H1 (cell line): ENCODE data around the gene RPS18. TPM values are rescaled to one million over a fixed set of nuclear protein-coding genes. Genes with fewer than 3 reads are reported as not detected.
A peak's percentile ranks its signal among the peaks of the same experiment; 100 is the strongest.

Experiments used
- CTCF ChIA-PET: fragments of 300-600 bp; sonication (Branson Sonifier 250); formaldehyde crosslinking; loops from one replicate; lab custom pipeline; 2021; ENCODE audit not compliant: partially characterized antibody; lab: Charles Lee
- POLR2A ChIA-PET: fragments of 300-600 bp; sonication (Branson Sonifier 250); formaldehyde crosslinking; loops from one replicate; lab custom pipeline; 2021; ENCODE audit warnings: inconsistent platforms; ENCODE audit not compliant: partially characterized antibody; lab: Charles Lee
- DNase-seq, 2 experiments: peaks; one replicate each; pipeline versions ENCODE4 v3.0.0 to v3.0.0-alpha.2; 2010 to 2022; ENCODE audit warnings: low spot score in 2 of 2, low read depth in 1 of 2, mixed read lengths in 1 of 2
- FAIRE-seq: peaks from 2 replicates; lab custom pipeline; 2011; peaks lifted over from hg19 to GRCh38; lab: Jason Lieb, UNC
- H2AFZ ChIP-seq: 2 replicates; pipeline ENCODE4 v1.8.1; 2012; ENCODE audit warnings: low read length, inconsistent platforms
- H2AK5ac ChIP-seq: 2 replicates; pipeline ENCODE4 v1.6.1; 2013; ENCODE audit warnings: low read depth, low read length
- H2BK120ac ChIP-seq: replicated peaks from 2 replicates; pipeline ENCODE3; 2013; ENCODE audit warnings: low read depth, low read length, inconsistent platforms
- H2BK12ac ChIP-seq: 2 replicates; pipeline ENCODE4 v1.6.1; 2013; ENCODE audit warnings: low read depth, low read length
- H2BK15ac ChIP-seq: 2 replicates; pipeline ENCODE4 v1.6.1; 2013; ENCODE audit warnings: low read length
- H2BK20ac ChIP-seq: 2 replicates; pipeline ENCODE4 v1.6.1; 2013; ENCODE audit warnings: low read length
- H2BK5ac ChIP-seq: 2 replicates; pipeline ENCODE4 v1.6.1; 2013; ENCODE audit warnings: low read depth, low read length
- H3K14ac ChIP-seq: 2 replicates; pipeline ENCODE4 v1.6.1; 2013; ENCODE audit warnings: inconsistent platforms; ENCODE audit not compliant: insufficient read length
- H3K18ac ChIP-seq: 2 replicates; pipeline ENCODE4 v1.6.1; 2013; ENCODE audit warnings: low read length; ENCODE audit errors: extremely low read depth
- H3K23ac ChIP-seq: 2 replicates; pipeline ENCODE4 v1.6.1; 2013; ENCODE audit warnings: inconsistent platforms; ENCODE audit not compliant: insufficient read length
- H3K23me2 ChIP-seq: 2 replicates; pipeline ENCODE4 v1.6.1; 2013; ENCODE audit warnings: low read depth, low read length
- H3K27ac ChIP-seq: 2 replicates; pipeline ENCODE4 v1.6.1; 2011; ENCODE audit warnings: low read depth, low read length, inconsistent platforms
- H3K27me3 ChIP-seq, 4 experiments: replicated peaks in 1 of 4; 1 replicate in 1 of 4; 2 replicates in 3 of 4; pipeline versions ENCODE4 v1.6.1 to v1.8.1; 2011 to 2013; ENCODE audit warnings: low read length in 3 of 4, mild to moderate bottlenecking in 3 of 4, inconsistent platforms in 2 of 4, mixed read lengths in 2 of 4, moderate library complexity in 1 of 4; ENCODE audit not compliant: control insufficient read depth in 3 of 4, insufficient read depth in 3 of 4; ENCODE audit errors: extremely low read depth in 1 of 4
- H3K36me3 ChIP-seq, 4 experiments: 2 replicates each; pipeline versions ENCODE4 v1.6.1 to v1.8.1; 2011 to 2013; ENCODE audit warnings: mild to moderate bottlenecking in 4 of 4, low read length in 3 of 4, moderate library complexity in 2 of 4, control low read depth in 1 of 4, inconsistent platforms in 1 of 4; ENCODE audit not compliant: insufficient read depth in 4 of 4, control insufficient read depth in 2 of 4
- H3K4ac ChIP-seq: replicated peaks from 2 replicates; pipeline ENCODE3; 2013; ENCODE audit warnings: low read length, low read depth, mixed read lengths, inconsistent platforms; ENCODE audit not compliant: insufficient read length
- H3K4me1 ChIP-seq, 4 experiments: replicated peaks in 1 of 4; 1 replicate in 1 of 4; 2 replicates in 3 of 4; pipeline versions ENCODE4 v1.6.1 to v1.8.1; 2011 to 2013; ENCODE audit warnings: low read length in 3 of 4, inconsistent platforms in 2 of 4, mixed read lengths in 1 of 4; ENCODE audit not compliant: insufficient read depth in 4 of 4, control insufficient read depth in 3 of 4
- H3K4me2 ChIP-seq, 2 experiments: 2 replicates each; pipeline versions ENCODE4 v1.6.1 to v1.8.1; 2011 to 2013; ENCODE audit warnings: low read depth in 2 of 2, low read length in 2 of 2, control low read depth in 1 of 2, inconsistent platforms in 1 of 2, mild to moderate bottlenecking in 1 of 2; ENCODE audit not compliant: insufficient read depth in 1 of 2
- H3K4me3 ChIP-seq, 4 experiments: fragments of 200-600, 300-600 bp in 1 of 4; sonication (generic), shearing (Covaris generic), sonication (Bioruptor Twin) in 1 of 4; 2 replicates each; pipeline versions ENCODE4 v1.5.1 to v1.8.1; 2011 to 2016; ENCODE audit warnings: low read length in 4 of 4, low read depth in 3 of 4, control low read depth in 2 of 4, inconsistent platforms in 2 of 4, mild to moderate bottlenecking in 2 of 4, mixed read lengths in 1 of 4, moderate library complexity in 1 of 4; ENCODE audit not compliant: insufficient read depth in 2 of 4; ENCODE audit errors: extremely low read depth in 1 of 4
- H3K56ac ChIP-seq: replicated peaks from 2 replicates; pipeline ENCODE3; 2013; ENCODE audit warnings: low read depth, mild to moderate bottlenecking, mixed read lengths, low read length, inconsistent platforms; ENCODE audit not compliant: insufficient read length
- H3K79me1 ChIP-seq: 2 replicates; pipeline ENCODE4 v1.6.1; 2013; ENCODE audit warnings: low read depth, low read length, control low read depth
- H3K79me2 ChIP-seq, 2 experiments: 2 replicates each; pipeline versions ENCODE4 v1.6.1 to v1.8.1; 2012 to 2013; ENCODE audit warnings: low read length in 2 of 2, mild to moderate bottlenecking in 2 of 2, inconsistent platforms in 1 of 2; ENCODE audit not compliant: insufficient read depth in 2 of 2, control insufficient read depth in 1 of 2
- H3K9ac ChIP-seq, 4 experiments: replicated peaks in 1 of 4; 1 replicate in 1 of 4; 2 replicates in 3 of 4; pipeline versions ENCODE4 v1.6.1 to v1.8.1; 2011 to 2013; ENCODE audit warnings: low read depth in 3 of 4, low read length in 3 of 4, control low read depth in 2 of 4, mild to moderate bottlenecking in 2 of 4, moderate library complexity in 2 of 4, inconsistent platforms in 1 of 4; ENCODE audit errors: extremely low read depth in 1 of 4
- H3K9me3 ChIP-seq, 2 experiments: 2 replicates each; pipeline versions ENCODE4 v1.6.1 to v1.8.1; 2012 to 2013; ENCODE audit warnings: mild to moderate bottlenecking in 2 of 2, moderate library complexity in 2 of 2, control low read depth in 1 of 2, inconsistent platforms in 1 of 2, low read depth in 1 of 2, low read length in 1 of 2, mixed read lengths in 1 of 2; ENCODE audit not compliant: insufficient read depth in 2 of 2
- H4K20me1 ChIP-seq, 2 experiments: replicated peaks in 1 of 2; 2 replicates each; pipeline versions ENCODE3 to v1.8.1; 2011 to 2013; ENCODE audit warnings: inconsistent platforms in 2 of 2, low read length in 2 of 2, mild to moderate bottlenecking in 1 of 2; ENCODE audit not compliant: insufficient read depth in 2 of 2, control insufficient read depth in 1 of 2
- H4K5ac ChIP-seq: 2 replicates; pipeline ENCODE4 v1.6.1; 2013; ENCODE audit warnings: low read length, low read depth, mixed read lengths, inconsistent platforms; ENCODE audit not compliant: insufficient read length
- H4K8ac ChIP-seq: 2 replicates; pipeline ENCODE4 v1.8.0; 2013; ENCODE audit warnings: mild to moderate bottlenecking, moderate library complexity, low read length, inconsistent platforms; ENCODE audit not compliant: insufficient read depth; ENCODE audit errors: extremely low read depth
- H4K91ac ChIP-seq: replicated peaks from 2 replicates; pipeline ENCODE3; 2013; ENCODE audit warnings: low read length, mixed read lengths, inconsistent platforms; ENCODE audit not compliant: insufficient read length
- RAD21 ChIP-seq, 2 experiments: IDR thresholded peaks in 1 of 2; conservative IDR thresholded peaks in 1 of 2; 2 replicates each; pipeline ENCODE4 v1.6.1; 2011; ENCODE audit warnings: low read depth in 2 of 2, low read length in 2 of 2, improper control_type of control experiment in 1 of 2, inconsistent platforms in 1 of 2, mild to moderate bottlenecking in 1 of 2, moderate library complexity in 1 of 2
- RNF2 ChIP-seq: fragments of 200-900, 300-1000 bp; sonication (generic); IDR thresholded peaks from 2 replicates; pipeline ENCODE4 v1.7.1; 2016; ENCODE audit warnings: borderline replicate concordance, low read depth, mild to moderate bottlenecking, antibody characterized with exemption, low read length; ENCODE audit not compliant: poor library complexity, severe bottlenecking; ENCODE audit errors: missing control alignments
- WGBS, 2 experiments: shearing (Covaris generic) in 1 of 2; methylation state at CpG; one replicate each; pipeline versions ENCODE4 v1.1.6 to v1.1.7; 2013 to 2015; ENCODE audit warnings: low lambda C conversion rate in 2 of 2, mixed read lengths in 2 of 2, inconsistent platforms in 1 of 2, low coverage in 1 of 2, missing lambda C conversion rate in 1 of 2; ENCODE audit not compliant: insufficient replicate concordance in 2 of 2, insufficient coverage in 1 of 2, insufficient read length in 1 of 2; ENCODE audit errors: extremely low coverage in 1 of 2, missing lambda C conversion rate in 1 of 2; 5-methylcytosine and 5-hydroxymethylcytosine counted together
- polyA plus RNA-seq, 7 experiments: library from polyadenylated mRNA; depleted of rRNA in 3 of 7; stranded (reverse) in 5 of 7; unstranded in 2 of 7; fragments of >200 nt in 5 of 7; fragments of 200-250 nt in 2 of 7; gene quantifications; 1 replicate in 5 of 7; 2 replicates in 1 of 7; 4 replicates in 1 of 7; pipeline versions ENCODE4 v1.2.1 to v1.2.3, GENCODE V29; 2011 to 2013; ENCODE audit warnings: missing spikeins in 2 of 7, mixed read lengths in 2 of 7
- total RNA-seq: library from RNA; stranded (reverse); fragmentation: NEBNext Ultra II Directional; extraction: Animal tissue kit (Norgen Biotek cat#: 25700); gene quantifications from 2 replicates; pipeline ENCODE4 v1.2.1, GENCODE V29; 2021

RPS18 gene
- total and polyA plus RNA-seq, 2 of the 8 experiments (the other 6 are each of a cell fraction or from before 2014, with no cell fraction given), result 2,796 to 7,099 TPM

DNA sequence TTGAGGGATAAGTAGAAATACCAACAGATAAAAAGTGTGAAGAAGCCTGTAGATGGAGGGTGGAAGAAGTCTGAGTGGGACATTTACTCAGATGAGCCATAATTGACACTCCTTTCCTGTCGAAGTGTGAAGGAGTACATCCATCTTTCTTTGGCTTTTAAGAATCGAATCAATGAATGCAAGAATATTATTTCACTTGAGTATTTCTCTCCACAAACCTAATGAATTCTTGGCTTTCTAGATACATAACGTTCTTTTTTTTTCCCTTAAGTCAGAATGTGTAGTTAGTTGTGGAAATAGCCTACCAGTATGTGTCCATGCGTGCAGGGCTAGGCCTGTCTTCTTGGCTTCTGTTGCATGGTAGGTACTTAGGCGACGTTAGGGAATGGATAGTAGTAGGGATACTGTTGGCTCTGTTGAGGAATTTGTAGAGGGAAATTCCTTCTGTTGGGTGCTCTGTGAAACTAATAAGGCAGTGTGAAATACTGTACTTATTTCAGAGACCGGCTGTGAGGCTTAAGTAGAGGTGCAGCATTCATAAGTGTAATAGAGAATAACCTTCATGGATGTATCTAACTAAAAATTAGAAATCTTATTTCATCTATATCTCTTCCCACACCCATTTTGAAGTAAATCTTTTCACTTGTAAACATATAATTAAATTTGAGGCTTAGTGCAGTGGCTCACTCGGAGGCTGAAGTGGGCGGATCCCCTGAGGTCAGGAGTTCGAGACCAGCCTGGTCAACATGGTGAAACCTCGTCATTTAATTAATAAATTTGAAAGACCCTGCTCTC is 1.5 kb downstream of the RPS18 start:
- Histone ChIP-seq H3K27me3 (no peaks in the 10 kb centered on the region), H2BK15ac (no peak overlapping the region), H2BK5ac (0 out of 2 replicates have a peak overlapping the region, but pooled peaks have one; percentile 50), H4K20me1 (peaks cover 9 to 16% of the 10 kb centered on the region in 2 experiments), H4K91ac (no peak overlapping the region), H3K9ac (peak overlapping the region; percentile 92 to 99 (median 92))
- WGBS, 2 experiments, result 72% methylated on average over 11 of the region's 11 CpGs; no CpG with 5 or more reads in 1 of the 2 experiments
- DNase-seq, result no peak
- no peak for TF ChIP-seq RAD21 (IDR thresholded peaks at IDR 0.05 in 1 of 2, conservative IDR thresholded peaks at IDR 0.05 in 1 of 2; ENCODE audit: low read depth in 2 of 2, low read length in 2 of 2)
- TF ChIP-seq RNF2, result no peak
- TF ChIP-seq, all 59 proteins: peak for 0
- Histone ChIP-seq H3K4me2 (peak overlapping the region; percentile 86 to 96), H3K27ac (peak overlapping the region; percentile 85; the same call in 1 of the 2 replicates), H3K9me3 (no peaks in the 10 kb centered on the region), H2AFZ (no peak overlapping the region), H3K23me2 (peaks cover 22% of the 10 kb centered on the region), H3K18ac (no peak overlapping the region), H3K14ac (no peak overlapping the region), H4K8ac (no peak overlapping the region), H2BK120ac (no peak overlapping the region), H3K4me3 (peak overlapping the region; percentile 81 to 100 (median 100)), H3K79me1 (peaks cover 6% of the 10 kb centered on the region; the same call in 1 of the 2 replicates), H2BK20ac (no peak overlapping the region), H3K23ac (no peak overlapping the region), H3K4ac (no peak overlapping the region), H3K4me1 (peaks cover 0 to 30% (median 11%) of the 10 kb centered on the region in 4 experiments), H3K56ac (no peak overlapping the region), H3K36me3 (peaks cover 16 to 46% (median 36%) of the 10 kb centered on the region in 4 experiments; a peak in 7 of 8 replicates), H3K79me2 (peaks cover 26 to 43% of the 10 kb centered on the region in 2 experiments), H2BK12ac (no peak overlapping the region), H4K5ac (no peak overlapping the region), H2AK5ac (no peak overlapping the region)
- POLR2A ChIA-PET, result interaction anchor here (0.5 to 12.0 kb wide), 16 partner anchors 8 to 157 kb away, joined by 3 to 337 read pairs (median 16); partner anchors contain the start of genes CUTA, HSD17B8, PFDN6 and RGL2
- no peak for FAIRE-seq
- CTCF ChIA-PET, result interaction anchor here (0.6 kb wide), 1 partner anchor 1702 kb away, joined by 3 read pairs; no protein-coding TSS in a partner anchor
